Ectodermal cell (in vitro differentiated cells): ENCODE data around the gene C1QL2.

ENCODE experiments used
- H3K27ac ChIP-seq: 2 replicates; pipeline ENCODE4 v1.7.0; 2013; ENCODE audit warnings: mild to moderate bottlenecking, low read depth, low read length; ENCODE audit not compliant: insufficient read depth, poor library complexity, severe bottlenecking
- H3K27me3 ChIP-seq: 2 replicates; pipeline ENCODE4 v1.7.0; 2013; ENCODE audit warnings: mild to moderate bottlenecking, low read length; ENCODE audit not compliant: insufficient read depth, control insufficient read depth, poor library complexity, severe bottlenecking
- H3K36me3 ChIP-seq: one replicate; pipeline ENCODE4 v1.7.0; 2013; ENCODE audit warnings: low read length; ENCODE audit not compliant: control insufficient read depth, insufficient read depth
- H3K4me1 ChIP-seq: one replicate; pipeline ENCODE4 v1.7.0; 2013; ENCODE audit warnings: low read length; ENCODE audit not compliant: control insufficient read depth, insufficient read depth
- H3K4me3 ChIP-seq: 2 replicates; pipeline ENCODE4 v1.7.0; 2013; ENCODE audit warnings: low read depth, low read length, control low read depth; ENCODE audit not compliant: insufficient read depth
- H3K9me3 ChIP-seq: 2 replicates; pipeline ENCODE4 v1.7.0; 2013; ENCODE audit warnings: mild to moderate bottlenecking, low read length, moderate library complexity; ENCODE audit not compliant: control insufficient read depth
- WGBS, 2 experiments: methylation state at CpG; one replicate each; pipeline ENCODE4 v1.1.7; 2013; ENCODE audit warnings: missing lambda C conversion rate in 2 of 2; 5-methylcytosine and 5-hydroxymethylcytosine counted together

The C1QL2 gene

GRCh38 chr2:119169717-119170116, 11.2 kb upstream of the C1QL2 start:
- Histone ChIP-seq H3K9me3 (no peaks in the 10 kb centered on the region), H3K27ac (no peak overlapping the region), H3K27me3 (no peaks in the 10 kb centered on the region), H3K36me3 (no peaks in the 10 kb centered on the region), H3K4me1 (no peaks in the 10 kb centered on the region), H3K4me3 (no peak overlapping the region)
- 89% methylated on average over 10 of the region's 10 CpGs for WGBS, 2 experiments

DNA sequence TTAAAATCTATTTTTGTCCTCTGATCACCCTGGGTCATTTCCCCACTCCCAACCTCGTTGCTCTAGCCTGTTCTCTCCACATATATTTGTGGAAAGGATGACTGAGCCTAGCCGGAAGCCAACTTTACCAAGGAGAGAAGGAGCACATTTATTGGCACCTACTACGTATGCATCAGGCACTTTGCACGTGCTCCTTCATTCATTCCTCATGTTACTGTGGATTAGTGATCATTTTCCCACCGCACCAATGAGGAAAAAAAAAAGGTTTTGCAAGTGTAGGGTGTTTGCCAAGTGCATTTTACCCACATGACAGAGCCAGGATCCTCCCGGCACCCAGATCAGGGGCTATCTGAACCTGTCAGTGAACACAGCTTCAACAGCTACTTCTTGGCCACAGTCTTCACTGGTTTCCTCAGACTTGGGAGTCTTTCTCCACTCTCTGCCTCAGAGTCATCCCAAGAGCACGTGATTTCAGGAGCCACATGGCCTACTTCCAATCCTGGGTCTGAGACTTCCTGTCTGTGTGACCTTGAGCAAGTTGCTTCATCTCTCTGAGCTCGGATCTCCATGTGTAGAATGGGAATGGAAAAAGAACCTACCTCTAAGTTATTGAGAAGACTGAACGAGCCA, 1.9 kb upstream of the C1QL2 start:
- Histone ChIP-seq H3K4me1 (peaks cover 6% of the 10 kb centered on the region), H3K4me3 (no peak overlapping the region), H3K9me3 (no peaks in the 10 kb centered on the region), H3K36me3 (no peaks in the 10 kb centered on the region), H3K27ac (no peak overlapping the region), H3K27me3 (peaks cover 65% of the 10 kb centered on the region)
- 83 to 84% methylated on average over 9 of the region's 9 CpGs for WGBS, 2 experiments

- H3K36me3 ChIP-seq: no peaks in the 10 kb centered on the region
- H3K4me3 ChIP-seq: peak overlapping the region; percentile 35
- H3K27ac ChIP-seq: no peak overlapping the region
- H3K4me1 ChIP-seq: peaks cover 19% of the 10 kb centered on the region
- H3K27me3 ChIP-seq: peaks cover 74% of the 10 kb centered on the region
- 2% methylated on average over 78 of the region's 78 CpGs for WGBS, 2 experiments
- H3K9me3 ChIP-seq: no peaks in the 10 kb centered on the region
These were observed 570 bp downstream of the C1QL2 start for GRCh38 chr2:119157850-119158511.

DNA sequence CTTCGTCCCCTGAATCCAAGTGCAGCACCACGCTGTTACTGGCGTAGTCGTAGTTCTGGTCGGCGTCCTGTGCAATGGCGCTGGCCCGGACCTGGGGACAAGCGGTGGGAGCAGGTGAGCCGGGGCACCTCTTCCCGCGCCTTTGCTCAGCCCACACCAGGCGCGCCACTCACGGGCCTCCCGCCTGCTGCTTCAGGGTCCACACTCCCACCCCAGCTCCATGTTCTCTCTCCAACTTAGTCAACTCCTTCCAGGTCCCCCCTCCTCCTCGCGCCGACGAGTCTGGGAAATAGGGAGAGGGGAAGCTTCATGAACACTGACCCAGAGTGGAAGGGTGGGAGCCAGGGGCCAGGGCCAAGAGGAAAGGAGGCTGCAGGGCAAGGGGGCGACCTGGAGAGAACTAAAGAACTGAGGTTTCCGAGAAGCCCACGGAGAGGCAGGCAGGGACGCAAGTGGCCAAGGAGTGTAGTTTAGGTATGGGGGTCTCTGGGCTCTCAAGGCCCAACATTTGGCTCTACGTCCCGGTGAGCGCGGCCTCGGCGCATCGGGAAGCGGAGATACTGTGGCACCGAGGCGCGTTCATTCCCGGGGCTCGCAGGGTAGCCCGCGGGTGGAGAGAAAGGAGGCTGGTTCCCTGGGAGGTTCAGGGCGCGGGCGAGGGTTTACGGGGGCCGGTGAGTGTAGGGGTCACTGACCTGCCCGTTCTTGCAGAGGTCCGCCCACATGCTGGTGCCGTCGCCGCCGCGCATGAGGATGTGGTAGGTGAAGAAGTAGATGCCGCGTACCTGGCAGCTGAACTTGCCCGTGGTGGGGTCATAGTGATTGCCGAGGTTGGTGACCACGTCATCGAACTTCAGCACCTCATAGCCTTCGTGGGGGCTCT, 1.4 kb downstream of the C1QL2 start:
- Histone ChIP-seq H3K36me3 (no peaks in the 10 kb centered on the region), H3K27me3 (peaks cover 69% of the 10 kb centered on the region), H3K4me3 (peak overlapping the region; percentile 32), H3K4me1 (peaks cover 19% of the 10 kb centered on the region), H3K9me3 (no peaks in the 10 kb centered on the region), H3K27ac (no peak overlapping the region)
- 2 to 3% methylated on average over 57 to 58 of the region's 58 CpGs for WGBS, 2 experiments

DNA sequence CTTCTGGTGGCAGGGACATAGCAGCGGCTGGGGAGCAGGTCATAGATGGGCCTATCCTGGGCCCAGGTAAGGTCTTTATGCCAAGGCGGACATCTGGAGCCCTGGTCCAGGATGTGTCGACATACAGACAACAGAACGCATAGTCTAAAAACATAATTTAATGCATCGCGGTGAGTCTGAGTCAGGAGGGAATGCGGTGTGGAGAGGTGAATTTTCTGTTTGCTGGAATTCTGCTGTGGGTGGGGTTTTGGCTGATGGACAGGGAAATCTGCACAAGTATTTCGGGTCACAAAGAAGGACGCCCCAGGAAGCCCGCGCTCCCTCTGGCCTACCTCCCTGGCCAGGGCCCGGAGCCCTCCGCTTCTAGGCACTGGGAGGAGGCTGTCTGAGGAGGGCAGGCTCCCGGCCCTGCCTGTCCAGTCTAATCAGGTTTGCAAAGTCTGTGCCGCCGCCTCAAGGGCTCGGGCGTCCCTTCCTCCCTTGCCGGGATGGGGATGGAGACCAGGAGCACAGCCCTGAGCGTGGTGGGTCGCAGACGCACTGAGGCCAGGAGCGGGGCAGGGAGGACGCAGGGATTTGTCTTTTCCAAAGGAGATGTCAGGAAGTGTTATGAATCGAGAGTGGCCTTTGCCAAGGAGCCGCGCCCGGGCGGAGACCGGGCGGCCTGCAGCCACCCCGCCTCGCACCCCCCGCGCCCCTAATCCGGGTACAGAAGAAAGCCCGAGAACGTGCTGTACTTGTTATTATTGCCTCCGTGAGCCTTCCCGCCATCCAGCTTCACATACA, 2.3 kb downstream of the C1QL2 start:
- Histone ChIP-seq H3K9me3 (no peaks in the 10 kb centered on the region), H3K4me1 (peaks cover 19% of the 10 kb centered on the region), H3K4me3 (peak overlapping the region; percentile 32), H3K27me3 (peaks cover 67% of the 10 kb centered on the region), H3K36me3 (no peaks in the 10 kb centered on the region), H3K27ac (no peak overlapping the region)
- 1% methylated on average over 40 of the region's 40 CpGs for WGBS, 2 experiments

- Histone ChIP-seq H3K9me3 (no peaks in the 10 kb centered on the region), H3K27ac (no peak overlapping the region), H3K27me3 (peaks cover 60% of the 10 kb centered on the region), H3K36me3 (no peaks in the 10 kb centered on the region), H3K4me1 (peaks cover 19% of the 10 kb centered on the region), H3K4me3 (peak overlapping the region; percentile 32)
- 1 to 2% methylated on average over 12 to 13 of the region's 13 CpGs for WGBS, 2 experiments
These were observed 2.9 kb downstream of the C1QL2 start for GRCh38 chr2:119155633-119156032.

DNA sequence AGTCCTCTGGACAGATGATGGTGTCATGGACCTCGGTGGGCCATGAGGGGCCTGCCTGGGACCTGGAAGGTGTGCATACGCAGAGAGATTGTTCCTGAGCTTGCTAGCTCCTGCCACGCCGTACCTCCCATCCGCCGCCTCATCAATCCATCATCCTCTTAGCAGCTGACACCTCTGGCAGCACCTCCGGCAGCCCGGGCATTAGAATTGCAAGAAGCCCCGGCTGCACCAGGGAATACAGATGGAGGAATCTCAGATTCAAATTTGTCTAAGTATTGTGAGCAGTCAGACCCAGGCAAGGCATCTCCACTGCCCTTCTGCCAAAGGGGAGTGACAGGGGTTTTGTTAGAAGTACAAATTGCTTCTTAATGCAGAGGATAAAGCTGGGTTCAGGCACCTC, 4.5 kb downstream of the C1QL2 start:
- Histone ChIP-seq H3K36me3 (no peaks in the 10 kb centered on the region), H3K27ac (no peak overlapping the region), H3K4me1 (peaks cover 19% of the 10 kb centered on the region), H3K27me3 (peaks cover 45% of the 10 kb centered on the region), H3K4me3 (no peak overlapping the region), H3K9me3 (no peaks in the 10 kb centered on the region)
- WGBS, 2 experiments: 81 to 84% methylated on average over 9 of the region's 9 CpGs

DNA sequence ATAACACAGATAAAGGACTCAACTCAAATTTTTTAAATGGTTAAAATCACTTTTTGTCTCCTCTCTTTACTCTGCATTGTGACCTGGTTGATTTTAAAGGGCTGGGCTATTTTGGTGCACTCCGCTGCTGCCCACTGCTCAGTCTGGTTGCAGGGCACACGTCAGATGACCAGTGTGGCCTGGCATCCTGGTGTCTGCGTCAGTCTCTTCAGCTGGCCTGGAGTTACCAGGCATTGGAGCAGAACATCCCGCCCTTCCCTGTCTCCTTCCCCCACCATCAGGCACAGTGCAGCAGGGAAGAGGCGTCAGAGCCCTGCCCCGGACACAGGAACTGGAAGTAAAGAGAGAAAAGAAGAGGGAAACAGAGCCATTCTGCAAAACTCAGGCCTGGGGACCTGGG, 8.9 kb downstream of the C1QL2 start:
- Histone ChIP-seq H3K27me3 (peaks cover under 1% of the 10 kb centered on the region), H3K36me3 (no peaks in the 10 kb centered on the region), H3K4me1 (peaks cover 12% of the 10 kb centered on the region), H3K9me3 (no peaks in the 10 kb centered on the region), H3K4me3 (no peak overlapping the region), H3K27ac (no peak overlapping the region)
- WGBS, 2 experiments: 87 to 88% methylated on average over 6 of the region's 6 CpGs

- Histone ChIP-seq H3K4me3 (no peak overlapping the region), H3K27ac (no peak overlapping the region), H3K36me3 (no peaks in the 10 kb centered on the region), H3K4me1 (peaks cover 7% of the 10 kb centered on the region), H3K27me3 (no peaks in the 10 kb centered on the region), H3K9me3 (no peaks in the 10 kb centered on the region)
- 69 to 75% methylated on average over 11 of the region's 11 CpGs for WGBS, 2 experiments
These were observed 10.5 kb downstream of the C1QL2 start for GRCh38 chr2:119147776-119148715.
